ENCODE data around the gene ARRDC1.

DNA sequence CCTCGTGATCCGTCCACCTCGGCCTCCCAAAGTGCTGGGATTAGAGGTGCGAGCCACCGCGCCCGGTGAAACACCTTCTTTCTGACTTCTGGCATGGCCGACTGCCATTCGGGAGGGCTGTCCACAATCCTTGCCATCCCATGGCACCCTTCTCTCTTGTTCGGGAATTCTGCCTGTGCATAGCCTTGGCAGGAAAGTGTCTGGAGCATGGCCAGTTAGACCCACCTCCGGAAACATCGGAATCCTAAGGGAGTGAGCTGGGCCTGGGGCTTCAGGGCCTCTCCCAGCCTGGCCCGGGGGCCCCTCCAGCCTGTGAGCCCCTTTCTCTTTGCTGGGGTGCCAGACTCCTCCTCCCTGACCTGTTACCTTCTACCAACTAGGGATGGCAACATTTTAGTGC is 1.6 kb upstream of the ARRDC1 start:
- TF ChIP-seq, protein P1, sequence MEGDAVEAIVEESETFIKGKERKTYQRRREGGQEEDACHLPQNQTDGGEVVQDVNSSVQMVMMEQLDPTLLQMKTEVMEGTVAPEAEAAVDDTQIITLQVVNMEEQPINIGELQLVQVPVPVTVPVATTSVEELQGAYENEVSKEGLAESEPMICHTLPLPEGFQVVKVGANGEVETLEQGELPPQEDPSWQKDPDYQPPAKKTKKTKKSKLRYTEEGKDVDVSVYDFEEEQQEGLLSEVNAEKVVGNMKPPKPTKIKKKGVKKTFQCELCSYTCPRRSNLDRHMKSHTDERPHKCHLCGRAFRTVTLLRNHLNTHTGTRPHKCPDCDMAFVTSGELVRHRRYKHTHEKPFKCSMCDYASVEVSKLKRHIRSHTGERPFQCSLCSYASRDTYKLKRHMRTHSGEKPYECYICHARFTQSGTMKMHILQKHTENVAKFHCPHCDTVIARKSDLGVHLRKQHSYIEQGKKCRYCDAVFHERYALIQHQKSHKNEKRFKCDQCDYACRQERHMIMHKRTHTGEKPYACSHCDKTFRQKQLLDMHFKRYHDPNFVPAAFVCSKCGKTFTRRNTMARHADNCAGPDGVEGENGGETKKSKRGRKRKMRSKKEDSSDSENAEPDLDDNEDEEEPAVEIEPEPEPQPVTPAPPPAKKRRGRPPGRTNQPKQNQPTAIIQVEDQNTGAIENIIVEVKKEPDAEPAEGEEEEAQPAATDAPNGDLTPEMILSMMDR (IDR thresholded peaks at IDR 0.05; ENCODE audit: low read length), result no peak
- no peak for TF ChIP-seq EZH2 (IDR thresholded peaks at IDR 0.05; ENCODE audit: borderline replicate concordance, low read length)
